ENCODE results near the gene CEMIP2.

The CEMIP2 gene

DNA sequence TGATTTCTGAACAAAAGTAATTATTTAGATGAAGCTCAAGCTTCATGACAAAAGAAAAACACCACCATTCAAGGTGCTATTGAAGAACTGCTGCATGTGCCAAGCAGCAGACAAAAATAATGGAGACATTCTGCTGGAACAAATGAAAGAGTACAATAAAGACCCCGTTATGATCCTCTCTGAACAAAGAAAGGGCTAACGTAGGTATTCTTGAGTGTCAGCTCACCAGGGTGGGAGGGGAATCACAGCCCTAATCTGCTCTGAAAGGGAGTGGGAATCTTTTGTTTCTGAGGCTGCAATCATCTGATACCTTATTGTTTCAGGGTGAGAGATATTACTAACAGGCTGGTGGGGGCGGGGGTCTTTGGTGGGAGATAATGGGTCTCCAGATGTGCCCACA lies 15.4 kb downstream of the CEMIP2 start:
- DNase-seq (ENCODE audit: low read depth in 2 of 2, low spot score in 1 of 2) = no peak

DNA sequence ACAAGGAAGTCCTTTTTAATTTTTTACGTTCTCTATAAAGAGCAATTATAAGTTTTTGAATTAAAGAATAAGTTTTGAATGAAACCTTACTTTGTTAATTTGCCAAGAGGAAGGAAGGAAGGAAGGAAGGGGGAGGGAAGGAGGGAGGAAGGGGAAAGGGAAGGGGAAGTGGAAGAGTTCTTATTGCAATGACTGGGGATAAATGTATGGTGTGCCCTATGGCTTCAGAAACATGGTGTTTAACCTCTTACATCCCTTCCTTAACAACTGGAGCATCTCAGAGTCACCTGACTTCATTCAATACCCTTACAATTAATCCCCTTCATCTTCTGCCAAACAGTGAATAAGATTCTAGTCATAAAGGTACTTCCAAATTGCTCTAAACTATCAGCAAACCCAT lies 16.0 kb downstream of the CEMIP2 start:
- DNase-seq (ENCODE audit: low read depth in 2 of 2, low spot score in 1 of 2) = no peak

DNA sequence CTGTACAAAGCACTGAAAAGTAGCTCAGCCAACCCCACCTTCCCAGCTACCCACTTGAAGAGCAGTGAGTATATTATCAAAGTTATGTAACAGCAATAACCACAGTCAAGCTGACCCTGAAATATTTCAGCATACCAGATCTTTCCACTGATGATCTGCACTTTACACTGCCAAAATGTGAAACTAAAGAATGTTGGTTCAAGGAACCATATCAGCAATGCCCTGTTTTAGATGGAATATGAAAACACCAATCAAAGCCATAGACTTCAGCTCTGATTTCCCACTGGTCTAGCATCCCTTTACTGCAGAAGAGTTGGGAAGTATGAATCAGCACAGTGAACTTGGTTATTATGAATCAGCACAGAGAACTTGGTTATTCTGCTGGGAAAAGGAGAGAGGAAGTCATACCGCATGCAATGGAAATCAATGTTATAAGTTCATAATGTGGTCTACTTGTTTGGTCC lies 20.0 kb downstream of the CEMIP2 start:
- DNase-seq (ENCODE audit: low read depth in 2 of 2, low spot score in 1 of 2) = no peak

DNA sequence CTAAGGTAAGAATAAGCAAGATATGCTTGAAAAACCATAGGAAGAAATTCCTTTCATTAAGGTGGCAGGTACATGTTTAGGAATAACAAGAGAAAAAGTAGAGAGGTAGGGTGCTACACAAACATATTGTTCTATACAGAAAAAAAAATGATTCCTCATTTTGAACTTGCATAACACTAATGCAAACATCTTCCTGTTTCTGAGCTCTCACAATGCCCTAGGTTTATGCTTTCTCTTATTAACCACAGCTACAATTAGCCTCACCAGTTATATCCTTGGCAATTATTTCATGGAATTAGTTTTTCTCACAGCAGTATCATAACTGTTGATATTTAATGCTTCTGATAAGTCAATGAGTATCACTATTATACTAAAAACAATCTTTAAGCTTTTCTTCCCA lies 20.7 kb downstream of the CEMIP2 start:
- no peak for DNase-seq (ENCODE audit: low read depth in 2 of 2, low spot score in 1 of 2)

DNA sequence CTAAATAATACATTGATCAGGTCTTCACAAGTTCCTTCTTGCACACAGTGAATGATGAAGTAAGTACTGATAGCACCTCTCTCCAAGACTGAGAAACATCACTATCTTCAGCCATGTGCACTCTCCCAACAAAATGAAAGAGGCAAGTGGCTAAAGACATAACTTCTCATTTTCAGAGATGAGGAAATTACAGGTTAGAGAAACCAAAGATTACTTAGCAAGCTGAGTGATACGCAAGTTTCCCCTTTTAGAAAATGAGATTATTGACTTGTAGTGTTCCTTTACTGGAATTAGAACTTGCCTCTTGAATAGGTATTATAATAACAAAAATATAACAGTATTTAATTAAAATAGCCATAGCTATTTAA lies 21.6 kb downstream of the CEMIP2 start:
- DNase-seq (ENCODE audit: low read depth in 2 of 2, low spot score in 1 of 2) = no peak

DNA sequence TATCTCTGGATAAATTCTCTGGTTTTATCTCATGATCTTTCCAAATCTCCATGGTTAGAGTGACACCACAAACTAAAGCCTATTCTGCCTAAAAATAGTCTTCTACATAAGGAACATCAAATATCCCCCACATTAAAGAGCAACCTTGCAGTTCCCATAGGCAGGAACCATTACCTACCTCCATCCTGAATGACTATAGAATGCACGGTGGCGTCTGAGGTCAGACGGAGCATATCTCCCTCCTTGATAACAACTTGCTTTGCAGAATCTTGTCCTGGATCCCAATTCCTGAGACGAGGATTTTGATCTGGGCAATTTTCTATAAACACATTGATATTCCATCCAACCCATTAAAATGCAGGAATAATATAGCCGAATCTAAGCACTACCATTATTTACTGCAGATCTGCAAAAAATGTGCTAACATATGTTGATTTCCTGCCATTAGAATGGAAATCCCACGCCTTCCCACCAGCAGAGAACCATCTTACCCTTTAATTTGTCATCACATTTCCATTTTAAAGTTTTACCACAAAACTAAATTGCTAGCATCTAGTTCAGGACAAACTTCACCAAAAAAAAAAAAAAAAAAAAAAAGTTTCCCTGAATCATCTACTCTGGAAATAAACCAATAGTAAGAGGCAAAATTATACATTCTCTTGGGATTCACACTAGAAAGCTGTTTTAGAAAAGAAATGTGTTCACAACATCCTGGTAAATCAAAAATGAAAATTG lies 22.1 kb downstream of the CEMIP2 start:
- DNase-seq (ENCODE audit: low read depth in 2 of 2, low spot score in 1 of 2) = no peak

DNA sequence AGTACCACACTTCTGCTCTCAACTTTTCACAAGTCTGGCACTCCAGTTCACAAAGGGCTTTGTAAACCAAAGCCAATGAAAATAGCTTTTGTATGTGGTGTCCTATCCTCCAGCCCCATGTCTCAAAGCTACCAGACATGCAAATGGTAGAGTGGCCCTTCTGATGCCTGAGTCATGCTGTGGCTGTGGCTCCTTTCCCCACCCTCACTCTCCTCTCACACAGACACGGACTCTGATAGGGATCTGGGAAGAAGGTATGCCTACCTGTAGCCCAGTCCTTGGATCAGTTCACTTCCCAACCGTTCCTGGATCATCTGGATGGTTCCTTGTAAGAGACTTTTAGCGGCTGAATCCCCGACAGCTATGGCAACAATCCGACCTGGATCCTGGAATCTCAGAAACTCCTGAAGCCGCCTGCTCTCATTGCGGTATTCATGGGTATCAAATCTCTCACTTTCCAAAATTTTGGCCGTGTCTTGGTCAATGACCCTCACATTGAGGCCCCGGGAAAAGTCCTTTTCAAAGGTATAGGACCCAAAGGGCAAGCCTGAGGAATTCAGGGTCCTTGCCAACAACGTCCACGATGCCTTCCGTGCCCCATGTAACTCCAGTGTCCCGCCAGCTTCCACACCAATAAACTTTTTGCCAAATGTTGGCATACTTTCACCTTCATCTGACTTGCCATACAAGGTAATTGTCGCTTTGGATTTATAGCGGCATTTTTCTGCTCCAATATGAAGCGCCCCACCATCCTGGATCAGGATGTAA lies 23.4 kb downstream of the CEMIP2 start:
- DNase-seq (ENCODE audit: low read depth in 2 of 2, low spot score in 1 of 2) = no peak

DNA sequence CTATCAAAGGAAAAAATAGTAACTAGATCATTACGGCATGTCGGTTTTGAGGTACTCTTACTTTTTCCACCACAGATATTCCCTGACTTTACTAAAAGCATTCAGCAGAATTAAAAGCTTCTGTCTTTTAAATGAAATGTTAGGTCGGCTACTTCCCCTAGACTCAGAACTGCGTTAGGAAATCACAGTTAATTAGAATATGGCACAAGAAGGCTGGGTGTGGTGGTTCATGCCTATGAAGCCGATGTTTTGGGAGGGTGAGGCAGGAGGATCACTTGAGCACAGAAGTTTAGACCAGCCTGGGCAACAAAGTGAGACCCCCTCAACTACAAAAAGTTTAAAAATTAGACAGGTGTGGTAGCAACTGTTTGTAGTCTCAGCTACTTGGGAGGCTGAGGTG lies 24.4 kb downstream of the CEMIP2 start:
- DNase-seq (ENCODE audit: low read depth in 2 of 2, low spot score in 1 of 2) = no peak

DNA sequence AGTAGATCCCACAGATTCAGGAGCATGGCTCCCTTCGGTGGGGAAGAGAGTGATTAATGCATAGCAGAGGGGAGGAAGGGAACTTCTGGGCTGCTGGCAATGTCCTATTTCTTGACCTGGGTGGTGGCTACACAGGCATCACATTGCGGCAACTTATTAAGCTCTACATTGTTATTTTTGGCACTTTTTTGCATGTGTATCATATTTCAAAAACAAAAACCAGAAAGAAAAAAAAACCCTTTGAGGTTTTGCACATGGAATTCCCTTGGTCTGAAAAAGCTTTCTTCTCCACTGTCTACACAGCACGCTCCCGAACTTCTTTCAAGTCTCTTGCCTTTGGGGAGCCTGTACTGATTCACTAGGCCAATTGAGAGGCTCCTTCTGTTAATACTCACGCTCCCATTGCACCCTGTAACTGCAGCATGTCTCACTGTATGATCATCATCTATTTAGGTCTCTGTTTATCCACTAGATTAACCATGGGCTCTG lies 25.1 kb downstream of the CEMIP2 start:
- DNase-seq (ENCODE audit: low read depth in 2 of 2, low spot score in 1 of 2) = no peak

DNA sequence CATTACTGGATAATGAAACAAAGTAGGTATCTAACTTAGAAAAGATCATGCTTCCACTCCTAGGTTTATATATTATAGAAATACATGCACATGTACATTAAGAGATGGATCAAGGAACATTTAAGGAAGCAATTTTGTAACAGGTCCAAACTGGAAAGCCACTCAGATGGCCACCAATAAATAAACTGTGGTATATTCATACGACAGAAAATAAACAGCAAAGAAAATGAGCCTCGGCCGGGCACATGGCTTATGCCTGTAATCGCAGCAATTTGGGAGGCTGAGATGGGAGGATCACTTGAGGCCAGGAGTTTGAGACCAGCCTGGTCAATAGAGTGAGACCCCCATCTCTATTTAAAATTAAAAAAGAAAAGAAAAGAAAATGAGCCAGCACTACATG lies 25.6 kb downstream of the CEMIP2 start:
- no peak for DNase-seq (ENCODE audit: low read depth in 2 of 2, low spot score in 1 of 2)

DNA sequence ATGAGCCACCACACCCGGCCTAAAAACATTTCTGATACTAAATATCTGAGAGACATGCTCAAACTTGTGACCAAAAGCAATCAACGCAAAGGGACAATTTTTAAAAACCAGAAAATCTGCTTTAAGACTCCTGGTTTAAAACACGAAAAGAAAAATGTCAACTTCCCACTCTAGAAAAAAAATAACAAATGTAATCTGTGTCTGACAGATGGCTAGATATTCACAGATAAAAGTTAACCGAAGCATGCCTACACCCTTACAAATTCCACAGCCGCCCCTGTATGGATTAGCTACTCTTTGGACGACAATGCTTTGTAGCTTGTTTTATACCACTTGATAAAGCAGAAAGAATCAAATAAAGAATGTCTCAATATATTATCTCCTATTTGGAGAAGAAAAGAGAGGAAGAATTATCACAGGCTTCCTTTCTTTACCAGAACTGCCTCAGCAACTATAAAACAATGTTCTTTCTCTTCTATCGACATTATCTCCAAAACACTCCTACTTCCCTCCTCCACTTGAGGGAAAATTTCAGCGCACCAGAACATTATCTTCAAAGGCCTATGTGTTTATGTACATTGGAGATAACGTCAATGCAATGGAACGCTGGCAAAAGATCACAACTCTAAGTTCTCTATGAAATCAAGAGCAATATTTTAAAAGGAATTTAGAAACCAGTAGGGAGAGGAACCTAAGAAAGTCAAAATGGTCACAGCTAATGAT lies 26.2 kb downstream of the CEMIP2 start:
- no peak for DNase-seq (ENCODE audit: low read depth in 2 of 2, low spot score in 1 of 2)

DNA sequence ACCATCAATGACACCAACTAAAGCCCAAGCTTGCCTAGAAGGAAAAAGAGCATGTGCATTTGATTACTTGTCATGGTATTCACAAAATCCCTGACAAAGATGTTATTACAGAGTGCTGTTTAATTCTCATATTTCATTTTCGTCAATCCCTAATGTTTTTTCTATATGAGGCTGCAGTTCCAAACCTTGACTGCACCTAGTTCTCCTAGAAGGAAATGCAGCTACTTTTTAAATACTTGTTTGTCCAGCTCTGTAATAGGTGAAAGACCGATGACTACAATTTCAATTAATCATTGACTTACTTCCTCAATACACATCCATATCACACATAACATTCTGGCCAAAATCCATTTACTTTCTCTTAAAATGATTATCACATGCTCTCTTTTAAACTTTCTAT lies 28.1 kb downstream of the CEMIP2 start:
- no peak for DNase-seq (ENCODE audit: low read depth in 2 of 2, low spot score in 1 of 2)

DNA sequence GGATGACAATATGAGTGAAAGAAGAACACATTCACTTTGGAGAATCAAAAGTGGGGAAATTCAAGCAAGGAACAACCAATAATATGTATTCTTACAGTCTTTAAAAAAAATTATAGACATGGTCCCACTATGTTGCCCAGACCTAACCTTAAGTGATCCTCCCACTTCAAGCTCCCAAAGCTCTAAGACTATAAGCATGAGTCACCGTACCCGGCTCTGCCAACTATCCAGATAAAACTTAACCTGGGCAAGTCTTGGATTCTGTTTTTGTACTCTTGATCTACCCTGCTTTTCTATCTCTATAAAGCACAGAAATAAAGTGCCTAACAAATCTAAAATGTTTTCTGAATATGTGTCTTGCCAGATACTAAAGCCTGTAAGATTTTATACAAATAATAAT lies 30.9 kb downstream of the CEMIP2 start:
- no peak for DNase-seq (ENCODE audit: low read depth in 2 of 2, low spot score in 1 of 2)

DNA sequence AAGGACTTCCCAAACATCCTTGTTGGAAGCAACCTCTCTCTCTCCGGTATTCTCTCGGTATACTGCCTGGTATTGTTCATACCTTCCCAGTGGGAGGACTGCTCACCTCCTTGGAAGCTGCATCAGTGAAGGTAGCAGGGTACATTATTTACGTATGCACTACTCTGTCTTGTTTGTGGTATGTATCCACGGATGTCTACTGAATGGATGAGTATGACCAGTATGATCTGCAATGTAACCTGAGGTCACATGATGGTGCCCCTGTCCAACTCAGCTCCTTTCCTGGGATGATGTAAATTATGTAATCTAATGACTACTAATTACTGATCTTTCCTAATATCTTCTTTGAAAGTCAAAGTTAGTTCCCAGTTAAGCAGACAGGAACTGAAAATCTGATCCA lies 32.1 kb downstream of the CEMIP2 start:
- no peak for DNase-seq (ENCODE audit: low read depth in 2 of 2, low spot score in 1 of 2)

DNA sequence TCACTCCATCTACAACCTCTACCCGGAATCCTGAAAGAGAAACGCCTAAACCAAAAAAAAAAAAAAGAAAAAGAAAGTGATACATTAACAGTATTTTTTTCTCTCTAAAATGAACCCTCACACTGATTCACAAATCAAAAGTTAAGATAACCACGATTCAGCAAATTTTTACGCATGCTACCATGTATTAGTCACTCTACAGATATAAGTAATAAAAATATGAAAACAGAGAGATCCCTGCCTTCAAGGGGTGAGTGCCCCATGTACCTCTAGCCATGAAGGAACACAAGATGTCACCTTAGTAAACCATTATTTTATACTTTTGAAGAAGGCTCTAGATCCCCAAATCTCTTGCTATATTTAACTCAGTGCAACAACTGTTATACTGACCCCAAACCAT lies 33.4 kb downstream of the CEMIP2 start:
- DNase-seq (ENCODE audit: low read depth in 2 of 2, low spot score in 1 of 2) = no peak

DNA sequence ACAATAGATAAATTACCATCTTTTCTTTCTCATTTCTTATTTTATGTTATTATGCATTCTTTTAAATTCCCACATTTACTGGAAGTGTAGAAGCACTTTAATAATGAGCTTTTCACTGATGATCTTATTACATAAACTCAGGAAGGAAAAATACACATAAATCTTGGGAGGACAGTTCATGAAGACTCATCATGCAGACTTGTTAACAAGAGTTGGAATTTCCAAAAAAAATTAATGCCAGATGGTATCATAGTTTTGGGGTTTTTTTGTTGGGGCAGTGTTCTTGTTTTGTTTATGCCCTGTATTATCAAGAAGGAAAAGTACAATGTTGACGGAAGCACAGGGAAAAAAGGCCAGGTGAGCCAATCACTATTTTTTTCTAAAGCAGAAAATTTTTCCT lies 35.1 kb downstream of the CEMIP2 start:
- no peak for DNase-seq (ENCODE audit: low read depth in 2 of 2, low spot score in 1 of 2)

DNA sequence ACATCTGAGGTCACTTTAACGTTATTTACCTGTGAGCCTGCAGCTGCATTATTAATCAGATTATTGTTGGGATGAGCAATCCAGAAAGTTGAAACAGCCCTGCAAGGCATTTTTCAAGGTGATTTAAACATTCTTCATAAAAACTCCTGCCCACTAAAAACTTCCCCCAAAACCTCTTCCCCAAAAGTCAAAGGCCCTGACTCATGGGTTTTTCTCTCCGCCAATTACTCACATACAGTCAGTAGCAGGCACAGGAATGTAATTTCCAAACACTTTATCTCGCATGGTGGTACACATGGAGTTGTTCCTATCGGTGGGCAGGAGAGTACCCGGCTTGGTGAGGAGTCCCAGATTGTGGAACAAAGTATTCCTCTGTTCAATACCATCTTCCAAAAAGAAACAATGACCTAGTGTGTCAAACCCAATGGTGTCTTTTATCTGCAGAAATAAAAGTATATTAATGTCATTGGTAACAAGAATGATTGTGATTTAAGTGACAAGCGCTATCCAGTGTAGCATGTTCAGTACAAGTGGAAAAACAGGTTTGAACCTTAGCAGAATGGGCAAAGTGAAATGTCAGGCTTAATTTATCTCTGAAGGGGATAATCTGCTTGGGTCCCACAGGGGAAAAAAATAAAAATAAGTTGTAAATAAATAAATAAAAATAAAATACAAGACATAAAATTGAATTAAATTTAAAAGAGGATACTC lies 38.3 kb downstream of the CEMIP2 start:
- no peak for DNase-seq (ENCODE audit: low read depth in 2 of 2, low spot score in 1 of 2)

DNA sequence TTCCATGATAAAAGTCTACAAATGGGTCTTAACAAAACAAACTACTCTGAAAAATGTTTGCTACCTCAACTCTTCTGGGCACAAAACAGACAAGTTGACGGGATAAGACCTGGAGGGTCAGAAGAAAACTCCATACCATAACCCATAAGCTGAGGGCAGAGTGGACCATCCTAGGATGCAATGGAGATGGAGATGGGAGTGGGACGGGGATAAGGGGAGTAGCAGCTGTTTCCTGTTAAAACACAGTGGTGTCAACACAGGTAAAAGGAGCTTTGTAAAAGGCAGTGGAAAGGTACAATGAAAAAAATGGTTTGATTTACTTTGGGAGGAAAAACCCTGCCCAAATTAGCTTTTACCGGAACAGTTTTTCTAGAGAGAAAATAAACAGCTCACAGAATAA lies 41.6 kb downstream of the CEMIP2 start:
- DNase-seq (ENCODE audit: low read depth in 2 of 2, low spot score in 1 of 2) = no peak

DNA sequence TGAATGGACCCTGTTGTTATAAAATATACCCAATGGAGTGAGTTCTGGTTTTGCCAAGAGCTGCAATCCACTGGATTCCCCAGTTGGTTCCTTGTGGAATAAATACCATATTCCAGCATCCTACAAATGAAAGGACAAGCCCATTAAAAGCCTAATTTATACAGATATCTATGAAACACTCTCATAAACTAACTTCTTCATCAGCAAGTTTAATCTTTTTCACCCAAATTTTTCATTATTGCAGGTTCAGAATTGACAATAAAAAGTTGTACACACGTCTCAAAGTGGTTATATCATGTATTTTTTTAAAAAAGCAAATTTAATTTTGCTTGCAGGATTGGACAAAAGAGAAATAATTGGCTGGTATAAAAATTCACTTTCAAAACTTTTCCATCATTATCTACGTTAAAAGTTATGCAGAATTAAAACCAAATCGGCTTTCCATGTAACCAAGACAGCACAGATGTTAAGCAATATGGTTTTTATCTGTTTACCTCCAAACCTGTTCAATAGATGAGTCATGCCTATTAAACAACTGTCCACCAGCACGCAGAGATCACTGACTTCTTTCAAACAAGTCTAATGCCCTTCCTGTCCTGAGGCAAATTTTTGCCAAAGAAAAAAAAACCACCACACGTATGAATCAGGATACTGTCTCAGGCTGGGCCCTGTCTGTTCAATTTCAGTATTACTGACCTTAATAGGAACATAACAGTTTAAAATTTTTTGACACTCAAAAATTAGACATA lies 42.5 kb downstream of the CEMIP2 start:
- DNase-seq (ENCODE audit: low read depth in 2 of 2, low spot score in 1 of 2) = no peak

DNA sequence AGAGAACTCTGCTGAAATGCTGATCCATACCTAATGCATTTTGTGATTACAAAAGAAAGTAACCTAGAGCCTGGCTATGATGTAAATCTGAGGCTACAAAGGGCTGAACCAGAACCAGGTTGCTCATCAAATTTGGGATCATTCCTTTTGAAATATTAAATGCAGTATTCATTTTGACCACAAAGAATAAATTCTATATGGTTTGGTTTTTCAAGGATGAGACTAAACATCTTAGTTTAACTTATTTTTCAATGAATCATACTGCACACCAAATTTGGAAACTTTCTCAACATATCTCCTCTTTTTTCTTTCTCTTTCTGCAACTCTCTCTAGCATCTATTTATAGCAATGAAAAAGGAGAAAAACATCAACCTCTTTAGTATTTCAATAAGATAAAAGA lies 46.5 kb downstream of the CEMIP2 start:
- no peak for DNase-seq (ENCODE audit: low read depth in 2 of 2, low spot score in 1 of 2)

DNA sequence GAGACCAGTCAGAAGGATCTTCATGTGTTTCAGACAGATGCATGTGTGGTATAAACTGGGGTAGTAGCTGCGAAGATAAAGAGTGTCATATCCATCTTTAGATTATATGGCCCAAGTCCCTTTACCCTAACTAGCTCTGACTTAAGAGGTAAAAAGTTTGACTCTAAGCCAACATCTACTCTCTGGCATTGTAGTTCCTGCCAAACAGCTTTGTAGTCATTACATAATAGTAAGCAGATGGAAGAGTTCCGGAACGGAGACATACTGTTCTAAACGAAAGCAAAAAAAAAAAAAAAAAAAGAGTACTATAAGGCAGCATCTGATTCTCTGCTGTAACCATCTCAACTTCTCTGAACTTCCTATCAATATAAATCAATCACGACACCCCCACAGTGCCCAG lies 48.8 kb downstream of the CEMIP2 start:
- no peak for DNase-seq (ENCODE audit: low read depth in 2 of 2, low spot score in 1 of 2)

Measured in stimulated activated CD8-positive, alpha-beta memory T cell treated with anti-CD3 and anti-CD28 coated beads, Interleukin-4, amount 100 ng/mL, for 1 hour (primary cell).